GM10248 (cell line): Measurements from ENCODE around the gene CST11.

ENCODE experiments used
- CTCF ChIA-PET: fragments of 300-600 bp; sonication (Branson Sonifier 250); formaldehyde crosslinking; extraction: SDS; loops from one replicate; lab custom pipeline; 2021; ENCODE audit warnings: antibody characterized with exemption; lab: Yijun Ruan, JAX
- POLR2A ChIA-PET: fragments of 350-650 bp; sonication (Branson Sonifier 250); formaldehyde crosslinking; extraction: SDS; loops from one replicate; lab custom pipeline; 2020; ENCODE audit warnings: antibody characterized with exemption; lab: Yijun Ruan, JAX
- DNase-seq: peaks from one replicate; pipeline ENCODE4 v3.0.0; 2012; ENCODE audit errors: extremely low spot score
- CTCF ChIP-seq: IDR thresholded peaks from 2 replicates; pipeline ENCODE4 v1.5.1; 2012; ENCODE audit warnings: mild to moderate bottlenecking, low read depth; ENCODE audit errors: extremely low read depth, missing control alignments, control extremely low read depth

The CST11 gene

DNA sequence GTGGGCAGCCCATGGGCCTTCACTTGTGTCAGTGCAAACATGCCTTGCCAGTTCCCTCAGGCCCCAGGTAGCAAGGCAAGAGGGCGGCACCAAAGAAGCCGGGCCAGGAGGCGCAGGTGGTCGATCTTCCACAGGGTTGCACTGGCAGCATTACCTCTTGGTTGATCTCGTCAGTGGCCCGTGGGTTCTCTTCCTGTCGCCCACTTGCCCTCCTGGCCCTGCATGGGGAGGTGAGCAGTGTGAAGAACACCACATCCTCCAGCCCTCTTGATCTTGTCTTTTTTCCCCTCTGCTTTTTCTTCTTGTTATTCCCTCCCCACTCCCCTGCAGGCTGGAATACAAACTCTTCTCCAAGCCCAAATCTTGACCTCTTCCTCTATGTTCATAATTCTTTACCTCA is 3.0 kb upstream of the CST11 start:
- no peak for TF ChIP-seq CTCF
- ChIA-PET CTCF (no interaction called here), POLR2A (no interaction called here)
- DNase-seq, result no peak

DNA sequence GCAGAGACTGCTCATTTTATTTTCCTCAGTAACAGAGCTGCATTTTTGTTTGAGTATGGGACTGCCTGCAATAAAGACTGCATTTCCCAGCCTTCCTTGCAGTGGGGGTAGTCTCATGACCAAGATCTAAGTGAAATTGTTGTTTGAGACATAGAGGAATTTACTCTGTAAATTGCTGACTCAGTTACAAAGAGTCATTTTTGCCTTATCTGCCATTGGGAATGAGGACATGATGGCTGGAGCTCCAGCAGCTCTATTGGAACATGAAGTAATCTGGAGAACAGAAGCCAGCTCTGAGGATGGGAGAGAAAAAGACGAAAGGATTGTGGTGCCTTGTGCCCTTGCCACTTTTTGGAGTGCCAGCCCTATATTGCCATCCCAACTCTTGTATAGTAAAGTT is 2.1 kb upstream of the CST11 start:
- DNase-seq, result no peak
- POLR2A ChIA-PET, result no interaction called here
- CTCF ChIA-PET, result no interaction called here
- no peak for TF ChIP-seq CTCF

DNA sequence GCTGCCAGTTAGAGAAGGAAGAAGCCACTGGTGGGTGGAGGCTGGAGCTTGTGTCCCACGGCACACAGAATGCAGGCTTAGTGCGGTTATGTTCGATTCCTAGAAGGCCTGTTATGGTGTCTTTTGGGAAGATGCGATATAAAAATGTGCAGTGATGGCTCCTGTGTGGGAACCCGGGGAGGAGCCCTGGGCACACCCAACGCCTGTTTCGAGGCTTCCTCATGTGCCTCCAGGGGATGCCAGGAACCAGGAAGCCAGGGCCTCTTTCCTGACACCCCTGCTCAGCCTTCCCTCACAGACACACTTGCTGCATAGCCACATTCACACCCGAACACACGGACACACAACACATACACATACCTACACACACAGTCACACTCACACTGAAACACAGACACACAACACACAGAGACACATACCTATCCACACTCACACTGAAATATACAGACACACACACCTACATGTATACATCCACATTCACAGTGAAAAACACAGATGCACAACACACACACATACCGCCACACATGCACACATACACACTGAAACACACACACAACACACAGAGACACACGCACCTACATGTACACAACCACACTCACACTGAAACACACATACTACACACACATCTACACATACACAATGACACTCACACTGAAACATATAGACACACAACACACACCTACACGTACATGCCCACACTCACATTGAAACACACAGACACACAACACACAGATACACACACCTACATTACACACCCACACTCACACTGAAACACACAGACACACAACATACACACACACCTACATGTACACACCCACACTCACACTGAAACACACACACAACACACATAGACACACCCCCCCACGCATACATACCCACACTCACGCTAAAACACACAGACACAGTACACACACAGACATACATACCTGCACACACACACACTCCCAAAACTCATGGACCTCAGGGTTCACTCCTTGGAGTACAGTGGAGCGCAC is 1.2 kb upstream of the CST11 start:
- POLR2A ChIA-PET, result no interaction called here
- TF ChIP-seq CTCF, result no peak
- CTCF ChIA-PET, result interaction anchor here (2.9 kb wide), 1 partner anchor 11 kb away, joined by 21 read pairs; no protein-coding TSS in a partner anchor
- DNase-seq, result no peak

DNA sequence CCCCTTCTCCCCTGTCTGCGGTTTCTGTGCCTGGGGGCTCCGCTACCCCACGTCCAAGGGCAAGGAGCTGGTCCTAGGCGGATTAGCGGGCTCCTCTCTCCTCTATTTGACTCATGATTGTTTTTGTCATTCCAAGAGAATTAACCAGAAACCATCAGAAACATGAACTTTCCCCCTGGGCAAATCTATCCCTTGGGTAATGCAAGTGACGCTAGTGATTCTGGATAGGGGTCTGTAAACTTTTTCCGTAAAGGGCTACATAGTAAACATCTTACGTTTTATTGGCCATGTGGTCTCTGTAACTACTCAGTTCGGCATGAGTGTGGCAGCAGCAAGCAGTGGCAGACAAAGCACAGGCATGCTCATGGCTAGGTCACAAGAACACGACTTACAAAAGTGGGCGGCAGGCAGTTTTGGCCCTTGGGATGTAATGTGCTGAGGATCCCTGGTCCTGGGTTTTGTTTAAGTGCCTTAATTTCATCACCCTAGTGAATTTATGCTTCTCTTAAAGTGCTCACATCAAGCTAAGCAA is 654 bp downstream of the CST11 start:
- no peak for TF ChIP-seq CTCF

GRCh38 chr20:23450877-23451276 is 1.8 kb downstream of the CST11 start:
- POLR2A ChIA-PET, result no interaction called here
- CTCF ChIA-PET, result interaction anchor here (2.9 kb wide), 1 partner anchor 8 kb away, joined by 21 read pairs; no protein-coding TSS in a partner anchor
- no peak for DNase-seq
- TF ChIP-seq CTCF, result no peak

More for the DNA sequence above, 654 bp downstream of the CST11 start:
- ChIA-PET CTCF (interaction anchor here (2.9 kb wide), 1 partner anchor 9 kb away, joined by 21 read pairs; no protein-coding TSS in a partner anchor), POLR2A (no interaction called here)
- DNase-seq, result no peak

- no peak for DNase-seq
- POLR2A ChIA-PET, result no interaction called here
- no peak for TF ChIP-seq CTCF
- CTCF ChIA-PET, result interaction anchor here (1.2 kb wide), 1 partner anchor 8 kb away, joined by 7 read pairs; no protein-coding TSS in a partner anchor
These were observed 3.3 kb downstream of the CST11 start for GRCh38 chr20:23449421-23449820.
